Gastrocnemius medialis (tissue), 4 donors: ENCODE results near the gene ORC4. TPM values are rescaled to one million over a fixed set of nuclear protein-coding genes. Genes with fewer than 3 reads are reported as not detected.
"Not testable (repeated sequence)": the region's sequence is repeated elsewhere in the genome, so short reads cannot be mapped to it uniquely, and the experiment has no call there.

Experiments
- ATAC-seq, 2 donors: fragments of 150-250 bp; one replicate each; pipeline ENCODE4 v1.9.1; 2016
- DNase-seq, 2 donors: peaks; one replicate each; pipeline ENCODE4 v3.0.0-alpha.2; 2019
- H3K27ac ChIP-seq, 4 donors: fragments of 200-600 bp; sonication (generic); 1 replicate in 1 of 4; 2 replicates in 3 of 4; pipeline ENCODE4 v1.5.1; 2016 to 2018; ENCODE audit warnings: mild to moderate bottlenecking in 2 of 4, moderate library complexity in 1 of 4
- H3K27me3 ChIP-seq, 3 donors: fragments of 200-600 bp; sonication (generic) in 2 of 3; 1 replicate in 1 of 3; 2 replicates in 2 of 3; pipeline versions ENCODE4 v1.5.1 to v1.6.0; 2016 to 2019; ENCODE audit warnings: mild to moderate bottlenecking in 1 of 3, moderate library complexity in 1 of 3
- H3K36me3 ChIP-seq, 2 donors: fragments of 200-600 bp; sonication (generic) in 1 of 2; one replicate each; pipeline ENCODE4 v1.5.1; 2017 to 2018
- H3K4me1 ChIP-seq, 2 donors: fragments of 200-600 bp; sonication (generic) in 1 of 2; one replicate each; pipeline ENCODE4 v1.5.1; 2016 to 2017; ENCODE audit warnings: mild to moderate bottlenecking in 2 of 2
- H3K4me3 ChIP-seq, 4 donors: fragments of 200-600 bp; sonication (generic) in 3 of 4; 1 replicate in 1 of 4; 2 replicates in 3 of 4; pipeline ENCODE4 v1.5.1; 2016 to 2019; ENCODE audit warnings: mild to moderate bottlenecking in 2 of 4
- H3K9me3 ChIP-seq, 3 donors: fragments of 200-600 bp; sonication (generic) in 2 of 3; 1 replicate in 1 of 3; 2 replicates in 2 of 3; pipeline ENCODE4 v1.5.1; 2016 to 2019
- POLR2A ChIP-seq, 2 donors: fragments of 450-650 bp; IDR thresholded peaks; one replicate each; pipeline ENCODE4 v1.6.1; 2017; ENCODE audit warnings: antibody characterized with exemption in 2 of 2, mild to moderate bottlenecking in 2 of 2, moderate library complexity in 2 of 2
- in situ Hi-C, 4 donors: fragments of 200-750 bp; cut with MboI; loops; one replicate each; pipeline versions ENCODE4 v1.15.0 to v1.8.0; 2017; ENCODE audit warnings: low sequenced_read_pairs in 4 of 4
- intact Hi-C: fragments of 100-400 bp; cut with DNase I; formaldehyde crosslinking; loops from one replicate; pipeline ENCODE4 v1.15.1; 2023; ENCODE audit warnings: low total_unique reads
- total RNA-seq, 4 donors: library from RNA; depleted of rRNA; stranded (reverse); fragments of >200 nt; gene quantifications; one replicate each; pipeline versions ENCODE4 v1.1.0 to v1.2.3, GENCODE V29; 2016
- TF ChIP-seq, protein P1 (sequence below), 5 experiments: fragments of 450-650 bp in 3 of 5; fragments of 200-600 bp in 2 of 5; sonication (generic) in 2 of 5; IDR thresholded peaks in 4 of 5; conservative IDR thresholded peaks in 1 of 5; 1 replicate in 4 of 5; 2 replicates in 1 of 5; pipeline ENCODE4 v1.5.1; 2016 to 2019; ENCODE audit warnings: antibody characterized with exemption in 5 of 5, mild to moderate bottlenecking in 3 of 5, moderate library complexity in 3 of 5

Gene ORC4
- total RNA-seq, 4 donors from 2014 or later = 34.8 to 51.8 (median 43.1) TPM

GRCh38 chr2:148014616-148015015 lies 5.9 kb downstream of the ORC4 start:
- H3K9me3 ChIP-seq = no peaks in the 10 kb centered on the region
- H3K27me3 ChIP-seq = no peaks in the 10 kb centered on the region
- TF ChIP-seq, protein P1, sequence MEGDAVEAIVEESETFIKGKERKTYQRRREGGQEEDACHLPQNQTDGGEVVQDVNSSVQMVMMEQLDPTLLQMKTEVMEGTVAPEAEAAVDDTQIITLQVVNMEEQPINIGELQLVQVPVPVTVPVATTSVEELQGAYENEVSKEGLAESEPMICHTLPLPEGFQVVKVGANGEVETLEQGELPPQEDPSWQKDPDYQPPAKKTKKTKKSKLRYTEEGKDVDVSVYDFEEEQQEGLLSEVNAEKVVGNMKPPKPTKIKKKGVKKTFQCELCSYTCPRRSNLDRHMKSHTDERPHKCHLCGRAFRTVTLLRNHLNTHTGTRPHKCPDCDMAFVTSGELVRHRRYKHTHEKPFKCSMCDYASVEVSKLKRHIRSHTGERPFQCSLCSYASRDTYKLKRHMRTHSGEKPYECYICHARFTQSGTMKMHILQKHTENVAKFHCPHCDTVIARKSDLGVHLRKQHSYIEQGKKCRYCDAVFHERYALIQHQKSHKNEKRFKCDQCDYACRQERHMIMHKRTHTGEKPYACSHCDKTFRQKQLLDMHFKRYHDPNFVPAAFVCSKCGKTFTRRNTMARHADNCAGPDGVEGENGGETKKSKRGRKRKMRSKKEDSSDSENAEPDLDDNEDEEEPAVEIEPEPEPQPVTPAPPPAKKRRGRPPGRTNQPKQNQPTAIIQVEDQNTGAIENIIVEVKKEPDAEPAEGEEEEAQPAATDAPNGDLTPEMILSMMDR (IDR thresholded peaks at IDR 0.05 in 4 of 5, conservative IDR thresholded peaks at IDR 0.05 in 1 of 5) = no peak
- no peak for TF ChIP-seq POLR2A (IDR thresholded peaks at IDR 0.05)
- peaks cover 43 to 47% of the 10 kb centered on the region in 2 donors for H3K4me1 ChIP-seq
- ATAC-seq (no peak), DNase-seq (no peak)
- no peak overlapping the region for H3K27ac ChIP-seq
- intact Hi-C loops (no loop called here), in situ Hi-C loops (loop anchor here in 1 of 4 donors (10.0 kb wide), 1 partner anchor 170 kb away; the partner anchor contains the start of gene ACVR2A)
- H3K4me3 ChIP-seq = no peak overlapping the region
- no peaks in the 10 kb centered on the region for H3K36me3 ChIP-seq

GRCh38 chr2:148013876-148014275 lies 6.7 kb downstream of the ORC4 start:
- ATAC-seq = no peak
- no peak overlapping the region for H3K27ac ChIP-seq
- TF ChIP-seq, protein P1 (IDR thresholded peaks at IDR 0.05 in 4 of 5, conservative IDR thresholded peaks at IDR 0.05 in 1 of 5) = no peak
- TF ChIP-seq POLR2A (IDR thresholded peaks at IDR 0.05) = no peak
- DNase-seq = no peak
- H3K27me3 ChIP-seq = no peaks in the 10 kb centered on the region
- H3K9me3 ChIP-seq = no peaks in the 10 kb centered on the region
- H3K4me1 ChIP-seq = peaks cover 36 to 39% of the 10 kb centered on the region in 2 donors
- no peaks in the 10 kb centered on the region for H3K36me3 ChIP-seq
- no peak overlapping the region for H3K4me3 ChIP-seq
- intact Hi-C loops = no loop called here
- in situ Hi-C loops = loop anchor here in 1 of 4 donors (10.0 kb wide), 1 partner anchor 169 kb away; the partner anchor contains the start of gene ACVR2A

DNA sequence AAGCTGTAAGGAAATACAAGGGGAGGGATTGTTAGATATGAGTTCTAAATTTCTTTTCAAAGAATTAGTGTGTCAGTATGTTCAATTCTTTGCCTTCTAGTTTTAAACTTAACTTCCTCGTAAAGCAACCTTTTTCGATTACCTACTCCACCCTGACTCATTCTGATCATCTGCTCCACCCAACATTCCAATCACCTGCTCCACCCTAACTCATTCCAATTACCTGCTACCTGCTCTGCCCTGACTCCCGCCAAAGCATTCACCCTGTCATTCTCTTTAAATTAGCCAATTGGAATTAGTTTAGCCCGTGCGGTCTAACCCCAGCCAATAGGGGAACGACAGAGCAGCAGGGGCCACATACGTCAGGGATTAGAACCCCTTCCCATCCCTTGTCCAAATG lies 12.1 kb downstream of the ORC4 start:
- H3K4me3 ChIP-seq, in situ Hi-C loops: not testable (repeated sequence)

GRCh38 chr2:148007219-148007900 lies 13.2 kb downstream of the ORC4 start:
- intact Hi-C loops (no loop called here), in situ Hi-C loops (no loop called here)
- Histone ChIP-seq H3K27ac (no peak overlapping the region), H3K36me3 (no peaks in the 10 kb centered on the region), H3K9me3 (no peaks in the 10 kb centered on the region), H3K4me3 (no peak overlapping the region), H3K27me3 (no peaks in the 10 kb centered on the region), H3K4me1 (peaks cover 8 to 13% of the 10 kb centered on the region in 2 donors)
- no peak for DNase-seq
- no peak for ATAC-seq
- TF ChIP-seq POLR2A (IDR thresholded peaks at IDR 0.05) = no peak
- TF ChIP-seq, protein P1 (IDR thresholded peaks at IDR 0.05 in 4 of 5, conservative IDR thresholded peaks at IDR 0.05 in 1 of 5) = no peak

More for the DNA sequence above, 12.1 kb downstream of the ORC4 start:
- H3K27ac ChIP-seq, DNase-seq, H3K27me3 ChIP-seq, ATAC-seq, H3K36me3 ChIP-seq, intact Hi-C loops, H3K9me3 ChIP-seq: not testable (repeated sequence)
- peaks cover 13 to 18% of the 10 kb centered on the region in 2 donors for H3K4me1 ChIP-seq

DNA sequence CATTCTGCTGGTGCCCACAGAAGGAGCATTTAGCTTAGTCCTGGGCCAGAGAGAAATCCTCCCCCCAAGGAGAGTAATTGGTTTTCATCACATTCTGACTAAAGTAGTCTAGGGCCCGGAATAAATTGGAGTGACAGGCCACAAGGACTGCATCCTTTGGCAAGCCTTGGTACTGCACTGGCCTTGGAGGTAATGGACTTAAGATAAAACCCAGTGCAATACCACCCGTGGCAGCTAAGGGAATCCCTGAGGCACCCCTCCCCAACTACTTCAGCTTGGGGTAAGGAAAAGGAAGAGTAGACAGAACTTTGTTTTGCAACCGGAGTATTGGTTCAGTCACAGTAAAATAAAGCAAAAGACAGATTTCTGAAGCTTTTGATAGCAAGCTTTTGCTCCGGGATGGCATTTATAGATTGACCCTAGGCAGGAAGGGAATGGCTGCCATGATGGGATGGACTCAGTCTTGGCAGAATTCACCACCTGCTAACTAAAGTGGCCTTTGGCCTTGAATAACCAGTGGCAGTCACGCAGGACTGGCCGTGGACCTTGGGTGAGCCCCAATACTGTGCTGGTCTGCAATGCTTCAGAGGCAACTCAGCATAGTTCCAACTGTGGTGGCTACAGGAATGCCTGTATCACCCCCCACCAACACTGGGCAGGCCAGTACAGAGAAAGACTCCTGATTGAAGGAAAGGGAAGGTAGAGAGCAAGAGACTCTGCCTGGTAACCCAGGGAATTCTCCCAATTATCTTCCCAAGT lies 14.1 kb downstream of the ORC4 start:
- intact Hi-C loops = no loop called here
- Histone ChIP-seq H3K9me3 (no peaks in the 10 kb centered on the region), H3K27me3 (no peaks in the 10 kb centered on the region), H3K27ac (no peak overlapping the region), H3K4me3 (no peak overlapping the region), H3K4me1 (peaks cover 3 to 4% of the 10 kb centered on the region in 2 donors), H3K36me3 (no peaks in the 10 kb centered on the region)
- TF ChIP-seq, protein P1 (IDR thresholded peaks at IDR 0.05 in 4 of 5, conservative IDR thresholded peaks at IDR 0.05 in 1 of 5) = no peak
- no peak for TF ChIP-seq POLR2A (IDR thresholded peaks at IDR 0.05)
- no peak for DNase-seq
- in situ Hi-C loops = no loop called here
- ATAC-seq = no peak

DNA sequence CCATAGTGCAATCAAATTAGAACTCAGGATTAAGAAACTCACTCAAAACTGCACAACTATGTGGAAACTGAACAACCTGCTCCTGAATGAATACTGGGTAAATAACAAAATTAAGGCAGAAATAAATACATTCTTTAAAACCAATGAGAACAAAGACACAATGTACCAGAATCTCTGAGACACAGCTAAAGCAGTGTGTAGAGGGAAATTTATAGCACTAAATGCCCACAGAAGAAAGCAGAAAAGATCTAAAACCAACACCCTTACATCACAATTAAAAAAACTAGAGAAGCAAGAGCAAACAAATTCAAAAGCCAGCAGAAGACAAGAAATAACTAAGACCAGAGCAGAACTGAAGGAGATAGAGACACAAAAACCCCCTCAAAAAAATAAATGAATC lies 18.1 kb downstream of the ORC4 start:
- H3K4me3 ChIP-seq, H3K27ac ChIP-seq, intact Hi-C loops, H3K9me3 ChIP-seq, H3K27me3 ChIP-seq, in situ Hi-C loops, DNase-seq, H3K36me3 ChIP-seq, ATAC-seq: not testable (repeated sequence)
- H3K4me1 ChIP-seq = peaks cover 14 to 18% of the 10 kb centered on the region in 2 donors
